Stomach smooth muscle (tissue), 2 donors: ENCODE measurements around the gene DCHS1.

Source experiments
- H3K27ac ChIP-seq: one replicate; pipeline ENCODE4 v1.7.0; 2013; ENCODE audit warnings: mild to moderate bottlenecking, low read length, inconsistent platforms
- H3K27me3 ChIP-seq, 2 donors: one replicate each; pipeline ENCODE4 v1.7.0; 2013; ENCODE audit warnings: low read length in 2 of 2; ENCODE audit not compliant: insufficient read depth in 2 of 2, control insufficient read depth in 1 of 2
- H3K36me3 ChIP-seq, 2 donors: one replicate each; pipeline ENCODE4 v1.7.0; 2013; ENCODE audit warnings: low read length in 2 of 2; ENCODE audit not compliant: control insufficient read depth in 2 of 2, insufficient read depth in 2 of 2
- H3K4me1 ChIP-seq: one replicate; pipeline ENCODE4 v1.7.0; 2013; ENCODE audit warnings: low read length; ENCODE audit not compliant: control insufficient read depth, insufficient read depth
- H3K4me3 ChIP-seq, 2 donors: one replicate each; pipeline ENCODE4 v1.7.0; 2013; ENCODE audit warnings: low read length in 2 of 2
- H3K9ac ChIP-seq, 2 donors: one replicate each; pipeline ENCODE4 v1.7.0; 2013; ENCODE audit warnings: low read length in 2 of 2, mild to moderate bottlenecking in 1 of 2
- H3K9me3 ChIP-seq, 2 donors: one replicate each; pipeline ENCODE4 v1.7.0; 2013; ENCODE audit warnings: low read length in 2 of 2; ENCODE audit not compliant: control insufficient read depth in 2 of 2
- donor health status: healthy.
- donor health status: Pancreatic carcinoma.

Gene DCHS1

GRCh38 chr11:6603287-6604080 is 52.1 kb downstream of the DCHS1 start, which contains the start of the genes ILK and RRP8:
Gene ILK, plus strand, starts transcription at chr11:6603774. Its CDS starts 498 bp downstream, at chr11:6604272.
Gene RRP8, minus strand, starts transcription at chr11:6603616. Its CDS starts 114 bp downstream, at chr11:6603502.
- no peaks in the 10 kb centered on the region for H3K9me3 ChIP-seq
- H3K36me3 ChIP-seq = peaks cover 43 to 44% of the 10 kb centered on the region in 2 donors
- peak within 1 kb of the TSS; percentile 98 to 100 for H3K9ac ChIP-seq
- peaks cover 63% of the 10 kb centered on the region for H3K4me1 ChIP-seq
- H3K4me3 ChIP-seq = peak within 1 kb of the TSS; percentile 84 to 100
- no peaks in the 10 kb centered on the region for H3K27me3 ChIP-seq
- peak within 1 kb of the TSS; percentile 100 for H3K27ac ChIP-seq

- Histone ChIP-seq H3K27ac (peak overlapping the region; percentile 100), H3K4me1 (peaks cover 61% of the 10 kb centered on the region), H3K4me3 (peak overlapping the region; percentile 84 to 100)
Measured at GRCh38 chr11:6602096-6602940, 53.3 kb downstream of the DCHS1 start.

GRCh38 chr11:6601041-6601461 is 54.6 kb downstream of the DCHS1 start:
- peaks cover 65% of the 10 kb centered on the region for H3K4me1 ChIP-seq
- no peak overlapping the region for H3K4me3 ChIP-seq
- H3K36me3 ChIP-seq = peaks cover 36 to 38% of the 10 kb centered on the region in 2 donors
- H3K27ac ChIP-seq = peak overlapping the region; percentile 37
- H3K27me3 ChIP-seq = no peaks in the 10 kb centered on the region
- H3K9ac ChIP-seq = no peak overlapping the region
- H3K9me3 ChIP-seq = no peaks in the 10 kb centered on the region

More at GRCh38 chr11:6602096-6602940, 53.3 kb downstream of the DCHS1 start:
- Histone ChIP-seq H3K9me3 (no peaks in the 10 kb centered on the region), H3K9ac (peak overlapping the region; percentile 98), H3K36me3 (peaks cover 36 to 38% of the 10 kb centered on the region in 2 donors), H3K27me3 (no peaks in the 10 kb centered on the region)

GRCh38 chr11:6599881-6600390 is 55.7 kb downstream of the DCHS1 start:
- H3K27ac ChIP-seq = peak overlapping the region; percentile 85
- H3K4me1 ChIP-seq = peaks cover 64% of the 10 kb centered on the region
- H3K9ac ChIP-seq = no peak overlapping the region
- H3K9me3 ChIP-seq = no peaks in the 10 kb centered on the region
- no peaks in the 10 kb centered on the region for H3K27me3 ChIP-seq
- H3K4me3 ChIP-seq = no peak overlapping the region
- peaks cover 36% of the 10 kb centered on the region in 2 donors for H3K36me3 ChIP-seq

GRCh38 chr11:6599449-6599848 is 56.2 kb downstream of the DCHS1 start:
- peaks cover 66% of the 10 kb centered on the region for H3K4me1 ChIP-seq

GRCh38 chr11:6598555-6598954 is 57.1 kb downstream of the DCHS1 start:
- Histone ChIP-seq H3K27ac (peak overlapping the region; percentile 85), H3K36me3 (peaks cover 36 to 39% of the 10 kb centered on the region in 2 donors), H3K9me3 (no peaks in the 10 kb centered on the region), H3K4me3 (no peak overlapping the region), H3K4me1 (peaks cover 70% of the 10 kb centered on the region), H3K27me3 (no peaks in the 10 kb centered on the region), H3K9ac (peak overlapping the region in 1 of 2 donors; percentile 24)

More at GRCh38 chr11:6599449-6599848, 56.2 kb downstream of the DCHS1 start:
- Histone ChIP-seq H3K27ac (peak overlapping the region; percentile 85), H3K4me3 (no peak overlapping the region), H3K36me3 (peaks cover 36 to 38% of the 10 kb centered on the region in 2 donors), H3K9me3 (no peaks in the 10 kb centered on the region), H3K9ac (no peak overlapping the region), H3K27me3 (no peaks in the 10 kb centered on the region)

GRCh38 chr11:6596239-6596877 is 59.3 kb downstream of the DCHS1 start:
- H3K27me3 ChIP-seq = no peaks in the 10 kb centered on the region
- peak overlapping the region; percentile 85 for H3K27ac ChIP-seq
- H3K9me3 ChIP-seq = no peaks in the 10 kb centered on the region
- H3K36me3 ChIP-seq = peaks cover 35 to 37% of the 10 kb centered on the region in 2 donors
- peak overlapping the region in 1 of 2 donors; percentile 36 for H3K4me3 ChIP-seq
- H3K4me1 ChIP-seq = peaks cover 60% of the 10 kb centered on the region
- peak overlapping the region; percentile 4 to 62 for H3K9ac ChIP-seq

GRCh38 chr11:6594142-6594768 is 61.4 kb downstream of the DCHS1 start:
- peak overlapping the region; percentile 76 for H3K27ac ChIP-seq
- peaks cover 14 to 16% of the 10 kb centered on the region in 2 donors for H3K36me3 ChIP-seq
- H3K4me1 ChIP-seq = peaks cover 45% of the 10 kb centered on the region
- H3K4me3 ChIP-seq = no peak overlapping the region
- no peak overlapping the region for H3K9ac ChIP-seq
- no peaks in the 10 kb centered on the region for H3K9me3 ChIP-seq
- no peaks in the 10 kb centered on the region for H3K27me3 ChIP-seq

- Histone ChIP-seq H3K4me3 (peak overlapping the region in 1 of 2 donors; percentile 36), H3K9ac (peak overlapping the region in 1 of 2 donors; percentile 25), H3K27me3 (no peaks in the 10 kb centered on the region), H3K4me1 (peaks cover 17% of the 10 kb centered on the region), H3K36me3 (peaks cover 0 to 5% of the 10 kb centered on the region in 2 donors), H3K27ac (peak overlapping the region; percentile 58), H3K9me3 (peaks cover 0 to 4% of the 10 kb centered on the region in 2 donors)
Measured at GRCh38 chr11:6588018-6588417, 67.6 kb downstream of the DCHS1 start.
